B cell (primary cell): ENCODE data around the gene ZNF830. TPM values are rescaled to one million over a fixed set of nuclear protein-coding genes. Genes with fewer than 3 reads are reported as not detected.
A peak's percentile ranks its signal among the peaks of the same experiment; 100 is the strongest.

Experiments
- ATAC-seq: fragments of 200-7000 bp; cut with Tn5 transposase; one replicate; pipeline ENCODE4 v1.10.0; 2021; ENCODE audit warnings: low read depth, mild to moderate bottlenecking, moderate number of reproducible peaks, moderate library complexity
- CTCF ChIA-PET: fragments of 350-600 bp; sonication (Branson Sonifier 250); formaldehyde crosslinking; loops from one replicate; lab custom pipeline; 2021; ENCODE audit warnings: antibody characterized with exemption, inconsistent platforms; lab: Charles Lee
- POLR2A ChIA-PET: fragments of 350-600 bp; sonication (Branson Sonifier 250); formaldehyde crosslinking; loops from one replicate; lab custom pipeline; 2021; ENCODE audit warnings: antibody characterized with exemption; lab: Charles Lee
- DNase-seq: peaks from one replicate; pipeline ENCODE4 v3.0.0; 2013
- H2AFZ ChIP-seq: 2 replicates; pipeline ENCODE4 v1.6.1; 2012; ENCODE audit warnings: mild to moderate bottlenecking, low read depth, low read length; ENCODE audit not compliant: insufficient read depth, poor library complexity, severe bottlenecking
- H3K27ac ChIP-seq, 2 donors: 1 replicate in 1 of 2; 2 replicates in 1 of 2; pipeline ENCODE4 v1.5.1; 2012 to 2013; ENCODE audit warnings: low read length in 2 of 2, mild to moderate bottlenecking in 2 of 2, moderate library complexity in 1 of 2
- H3K27me3 ChIP-seq, 4 experiments: fragments of 200-600 bp in 1 of 4; sonication (generic) in 1 of 4; replicated peaks in 1 of 4; 1 replicate in 2 of 4; 2 replicates in 2 of 4; pipeline versions ENCODE4 v1.6.1 to v1.7.0; 2013 to 2016; ENCODE audit warnings: low read length in 3 of 4, mild to moderate bottlenecking in 2 of 4, mixed read lengths in 1 of 4, moderate library complexity in 1 of 4; ENCODE audit not compliant: insufficient read depth in 4 of 4, control insufficient read depth in 3 of 4; ENCODE audit errors: control extremely low read depth in 1 of 4
- H3K36me3 ChIP-seq, 2 experiments: replicated peaks in 1 of 2; 1 replicate in 1 of 2; 2 replicates in 1 of 2; pipeline versions ENCODE4 v1.6.1 to v1.7.1; 2013; ENCODE audit warnings: low read length in 1 of 2; ENCODE audit not compliant: insufficient read depth in 2 of 2, control insufficient read depth in 1 of 2; ENCODE audit errors: control extremely low read depth in 1 of 2, extremely low read depth in 1 of 2
- H3K4me1 ChIP-seq, 2 donors: fragments of 200-600 bp in 1 of 2; sonication (generic) in 1 of 2; 1 replicate in 1 of 2; 2 replicates in 1 of 2; pipeline versions ENCODE4 v1.5.1 to v1.6.1; 2013 to 2017; ENCODE audit warnings: low read length in 2 of 2; ENCODE audit not compliant: control insufficient read depth in 2 of 2, insufficient read depth in 2 of 2
- H3K4me2 ChIP-seq: replicated peaks from 2 replicates; pipeline ENCODE3; 2012; ENCODE audit warnings: mild to moderate bottlenecking, low read depth, low read length; ENCODE audit not compliant: poor library complexity, severe bottlenecking
- H3K4me3 ChIP-seq, 5 experiments: fragments of 200-600 bp in 1 of 5; sonication (generic) in 1 of 5; 1 replicate in 3 of 5; 2 replicates in 2 of 5; pipeline versions ENCODE4 v1.5.1 to v1.7.0; 2011 to 2016; ENCODE audit warnings: low read length in 4 of 5, mild to moderate bottlenecking in 4 of 5, low read depth in 2 of 5, control low read depth in 1 of 5, moderate library complexity in 1 of 5; ENCODE audit not compliant: insufficient read depth in 1 of 5; ENCODE audit errors: control extremely low read depth in 1 of 5, extremely low read depth in 1 of 5
- H3K79me2 ChIP-seq: fragments of 200-600 bp; sonication (generic); one replicate; pipeline ENCODE4 v1.6.0; 2016; ENCODE audit warnings: low read length; ENCODE audit not compliant: control insufficient read depth, insufficient read depth
- H3K9ac ChIP-seq: fragments of 200-600 bp; sonication (generic); 2 replicates; pipeline ENCODE4 v1.6.1; 2017; ENCODE audit warnings: mild to moderate bottlenecking, low read length, moderate library complexity
- H3K9me3 ChIP-seq, 3 donors: one replicate each; pipeline versions ENCODE4 v1.6.1 to v1.7.1; 2013; ENCODE audit warnings: low read length in 2 of 3; ENCODE audit not compliant: control insufficient read depth in 2 of 3, insufficient read depth in 1 of 3; ENCODE audit errors: control extremely low read depth in 1 of 3
- H4K20me1 ChIP-seq: 2 replicates; pipeline ENCODE4 v1.6.0; 2012; ENCODE audit warnings: mild to moderate bottlenecking, low read length; ENCODE audit not compliant: insufficient read depth, control insufficient read depth, poor library complexity, severe bottlenecking
- H3K27ac Mint-ChIP-seq: one replicate; pipeline ENCODE4 v1.8.0; 2021; ENCODE audit warnings: mixed read lengths
- H3K27me3 Mint-ChIP-seq: one replicate; pipeline ENCODE4 v1.8.0; 2021; ENCODE audit warnings: mixed read lengths
- H3K4me1 Mint-ChIP-seq: one replicate; pipeline ENCODE4 v1.8.0; 2021; ENCODE audit warnings: mixed read lengths
- H3K4me3 Mint-ChIP-seq: one replicate; pipeline ENCODE4 v1.8.0; 2021; ENCODE audit warnings: mixed read lengths
- H3K9me3 Mint-ChIP-seq: one replicate; pipeline ENCODE4 v1.8.0; 2022; ENCODE audit warnings: mixed read lengths; ENCODE audit not compliant: insufficient read depth
- EZH2 ChIP-seq: IDR thresholded peaks from 2 replicates; pipeline ENCODE4 v1.6.1; 2012; ENCODE audit warnings: borderline replicate concordance, low read depth, mild to moderate bottlenecking, moderate library complexity, low read length; ENCODE audit not compliant: insufficient read depth, poor library complexity, severe bottlenecking
- WGBS: methylation state at CpG from one replicate; pipeline ENCODE4 v1.1.5; 2013; ENCODE audit warnings: missing lambda C conversion rate; ENCODE audit not compliant: insufficient coverage; 5-methylcytosine and 5-hydroxymethylcytosine counted together
- intact Hi-C: fragments of 100-400 bp; cut with micrococcal nuclease; formaldehyde crosslinking; loops from one replicate; pipeline ENCODE4 v1.10.0; 2022
- polyA plus RNA-seq: library from polyadenylated mRNA; depleted of rRNA; stranded (reverse); fragments of >200 nt; gene quantifications from 2 replicates; pipeline ENCODE4 v1.2.3, GENCODE V29; 2012
- total RNA-seq, 2 donors: library from RNA; stranded (reverse); fragments of 120-200 nt in 1 of 2; gene quantifications; 1 replicate in 1 of 2; 2 replicates in 1 of 2; pipeline versions ENCODE4 v1.2.3 to v1.2.4, GENCODE V29; 2013 to 2022
- TF ChIP-seq, protein P1 (sequence below): fragments of 200-600 bp; IDR thresholded peaks from one replicate; pipeline ENCODE4 v1.8.0; 2022; ENCODE audit warnings: antibody characterized with exemption, mild to moderate bottlenecking

ZNF830 gene
- total and polyA plus RNA-seq, 2 donors (not counting 1 experiment from before 2014, with no cell fraction given) = 9.3 to 44.6 TPM

DNA sequence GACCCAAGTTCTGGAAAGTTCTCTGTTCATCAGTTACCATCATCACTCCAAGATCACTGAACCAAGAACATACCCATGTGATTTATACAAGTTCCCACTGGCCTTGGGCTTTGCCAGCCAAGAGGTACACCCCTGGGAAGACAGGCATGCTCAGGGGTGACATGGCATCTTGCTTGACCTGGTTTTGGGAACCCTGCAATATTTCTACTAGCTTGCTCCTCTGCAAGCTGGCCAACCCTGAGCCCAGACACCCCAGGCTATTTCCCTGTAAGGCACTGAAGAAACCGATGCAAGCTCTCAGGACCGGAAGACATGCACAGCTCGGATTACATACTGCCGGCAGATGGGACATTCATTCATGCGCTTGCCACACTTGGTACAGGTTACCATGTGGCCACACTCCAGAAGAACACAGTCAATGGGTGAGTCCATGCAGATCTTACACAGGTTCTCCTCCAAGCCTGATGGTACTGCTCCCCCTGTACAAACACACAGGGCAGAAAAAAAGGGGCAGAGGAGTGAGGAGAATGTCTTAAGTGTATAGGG is 50.4 kb downstream of the ZNF830 start:
- no peak for DNase-seq
- intact Hi-C loops = loop anchor here (5.0 kb wide), 1 partner anchor 51 kb away; the partner anchor contains the start of gene RFFL
- Histone ChIP-seq H3K4me2 (no peak overlapping the region), H3K27me3 (no peaks in the 10 kb centered on the region), H3K4me3 (no peak overlapping the region), H4K20me1 (no peaks in the 10 kb centered on the region), H3K9me3 (no peaks in the 10 kb centered on the region), H3K27ac (no peak overlapping the region), H3K79me2 (no peaks in the 10 kb centered on the region), H3K9ac (no peak overlapping the region), H2AFZ (no peak overlapping the region), H3K4me1 (no peaks in the 10 kb centered on the region), H3K36me3 (peaks cover 8 to 46% of the 10 kb centered on the region in 2 experiments)
- CTCF ChIA-PET = no interaction called here
- ATAC-seq = no peak
- no peaks in the 10 kb centered on the region for H3K4me1 Mint-ChIP-seq
- WGBS = 99% methylated on average over 5 of the region's 5 CpGs
- no peaks in the 10 kb centered on the region for H3K9me3 Mint-ChIP-seq
- H3K27me3 Mint-ChIP-seq = no peaks in the 10 kb centered on the region
- TF ChIP-seq, protein P1, sequence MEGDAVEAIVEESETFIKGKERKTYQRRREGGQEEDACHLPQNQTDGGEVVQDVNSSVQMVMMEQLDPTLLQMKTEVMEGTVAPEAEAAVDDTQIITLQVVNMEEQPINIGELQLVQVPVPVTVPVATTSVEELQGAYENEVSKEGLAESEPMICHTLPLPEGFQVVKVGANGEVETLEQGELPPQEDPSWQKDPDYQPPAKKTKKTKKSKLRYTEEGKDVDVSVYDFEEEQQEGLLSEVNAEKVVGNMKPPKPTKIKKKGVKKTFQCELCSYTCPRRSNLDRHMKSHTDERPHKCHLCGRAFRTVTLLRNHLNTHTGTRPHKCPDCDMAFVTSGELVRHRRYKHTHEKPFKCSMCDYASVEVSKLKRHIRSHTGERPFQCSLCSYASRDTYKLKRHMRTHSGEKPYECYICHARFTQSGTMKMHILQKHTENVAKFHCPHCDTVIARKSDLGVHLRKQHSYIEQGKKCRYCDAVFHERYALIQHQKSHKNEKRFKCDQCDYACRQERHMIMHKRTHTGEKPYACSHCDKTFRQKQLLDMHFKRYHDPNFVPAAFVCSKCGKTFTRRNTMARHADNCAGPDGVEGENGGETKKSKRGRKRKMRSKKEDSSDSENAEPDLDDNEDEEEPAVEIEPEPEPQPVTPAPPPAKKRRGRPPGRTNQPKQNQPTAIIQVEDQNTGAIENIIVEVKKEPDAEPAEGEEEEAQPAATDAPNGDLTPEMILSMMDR = no peak
- TF ChIP-seq EZH2 = no peak
- POLR2A ChIA-PET = no interaction called here
- peak overlapping the region; percentile 11 for H3K27ac Mint-ChIP-seq
- no peak overlapping the region for H3K4me3 Mint-ChIP-seq

Other genes starting within 250 kb of the ZNF830 start
- 2.6 and 2.8 TPM in 2 replicates for gene CCT6B, start 80 bp upstream of the ZNF830 start, total RNA-seq
- 0.82 and 1.0 TPM in 2 replicates for gene CCT6B, start 80 bp upstream of the ZNF830 start, polyA plus RNA-seq
- gene LIG3, start 19.0 kb downstream of the ZNF830 start, total RNA-seq = 34.4 and 43.1 TPM in 2 replicates
- 8.8 and 9.2 TPM in 2 replicates for gene LIG3, start 19.0 kb downstream of the ZNF830 start, polyA plus RNA-seq
- 36.2 and 36.9 TPM in 2 replicates for gene RFFL, start 102.2 kb downstream of the ZNF830 start, total RNA-seq
- gene RFFL, start 102.2 kb downstream of the ZNF830 start, polyA plus RNA-seq = 12.8 and 13.6 TPM in 2 replicates
- gene RAD51D, start 158.3 kb downstream of the ZNF830 start, total RNA-seq = 29.4 and 31.2 TPM in 2 replicates
- gene RAD51D, start 158.3 kb downstream of the ZNF830 start, polyA plus RNA-seq = 12.8 and 16.2 TPM in 2 replicates
- not detected in 2 replicates for gene FNDC8, start 160.1 kb downstream of the ZNF830 start, total RNA-seq
- not detected in 2 replicates for gene FNDC8, start 160.1 kb downstream of the ZNF830 start, polyA plus RNA-seq
- 13.7 and 17.5 TPM in 2 replicates for gene NLE1, start 180.8 kb downstream of the ZNF830 start, total RNA-seq
- 10.4 and 16.5 TPM in 2 replicates for gene NLE1, start 180.8 kb downstream of the ZNF830 start, polyA plus RNA-seq
- not detected in 2 replicates for gene UNC45B, start 186.3 kb downstream of the ZNF830 start, total RNA-seq
- not detected in 2 replicates for gene UNC45B, start 186.3 kb downstream of the ZNF830 start, polyA plus RNA-seq
- gene SLC35G3, start 232.9 kb downstream of the ZNF830 start, total RNA-seq = not detected in 2 replicates
- gene SLC35G3, start 232.9 kb downstream of the ZNF830 start, polyA plus RNA-seq = not detected in 2 replicates